T-helper 9 cell (primary cell): Measurements from ENCODE around the gene GSTM2.

Experiments
- DNase-seq: peaks from one replicate; pipeline ENCODE4 v3.0.0-alpha.2; 2020

GSTM2 gene

GRCh38 chr1:109718495-109718894 is 50.6 kb downstream of the GSTM2 start:
- DNase-seq, result no peak

DNA sequence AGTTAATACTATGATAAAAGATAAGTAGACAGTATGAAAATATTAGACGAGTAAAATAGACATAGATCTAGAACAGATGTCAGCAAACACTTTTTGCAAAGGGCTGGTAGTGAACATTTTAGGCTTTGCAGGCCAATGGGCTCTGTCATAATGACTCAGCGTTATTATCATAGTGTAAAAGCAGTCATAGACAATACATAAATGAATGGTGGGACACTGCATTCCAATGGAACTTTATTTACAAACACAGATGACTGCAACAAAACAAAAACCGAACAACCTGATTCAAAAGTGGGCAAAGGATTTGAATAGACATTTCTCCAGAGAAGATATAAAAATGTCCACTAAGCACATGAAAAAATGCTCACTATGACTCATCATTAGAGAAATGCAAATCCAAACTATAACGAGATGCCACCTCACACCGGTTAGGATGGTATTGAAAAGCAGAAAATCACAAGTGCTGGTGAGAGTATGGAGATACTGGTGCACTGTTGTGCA is 51.5 kb downstream of the GSTM2 start:
- no peak for DNase-seq

DNA sequence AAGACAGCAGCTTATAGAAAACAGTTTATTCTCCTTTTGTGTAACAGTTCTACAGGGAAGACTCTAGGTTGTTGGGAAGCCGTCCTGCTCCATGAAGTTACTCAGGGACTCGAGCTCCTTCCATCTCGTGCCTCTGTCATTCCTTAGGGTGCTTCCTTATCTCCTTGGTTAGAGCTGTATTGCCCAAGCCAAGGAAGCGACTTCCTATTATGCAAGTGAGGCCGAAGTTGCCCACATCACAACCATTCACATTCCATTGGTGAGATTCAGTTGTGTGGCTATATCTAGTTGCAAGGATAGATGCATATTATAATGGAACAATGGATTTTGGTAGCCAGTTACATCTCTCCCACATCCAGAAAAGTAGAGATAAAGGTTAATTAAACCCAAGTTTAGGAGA is 53.2 kb downstream of the GSTM2 start:
- DNase-seq, result no peak

- DNase-seq, result no peak
Measured at GRCh38 chr1:109721971-109722370, 54.1 kb downstream of the GSTM2 start.

- no peak for DNase-seq
Measured at GRCh38 chr1:109722908-109723691, 55.2 kb downstream of the GSTM2 start.
